Lung (tissue), 12 donors: ENCODE results near the gene EMX1. TPM values are rescaled to one million over a fixed set of nuclear protein-coding genes. Genes with fewer than 3 reads are reported as not detected.

Experiments used
- ATAC-seq: fragments of 200-7000 bp; cut with Tn5 transposase; one replicate; pipeline ENCODE4 v1.9.1; 2020; ENCODE audit warnings: moderate number of reproducible peaks; ENCODE audit not compliant: insufficient read depth, low FRiP score
- DNase-seq, 3 donors: peaks; one replicate each; pipeline ENCODE4 v3.0.0-alpha.2; 2013 to 2017
- H3K27ac ChIP-seq, 2 donors: one replicate each; pipeline ENCODE4 v1.5.1; 2013; ENCODE audit warnings: mild to moderate bottlenecking in 2 of 2, moderate library complexity in 2 of 2, control low read depth in 1 of 2, inconsistent platforms in 1 of 2, low read depth in 1 of 2, low read length in 1 of 2
- H3K27me3 ChIP-seq, 3 donors: one replicate each; pipeline ENCODE4 v1.5.1; 2013; ENCODE audit warnings: low read length in 2 of 3; ENCODE audit not compliant: control insufficient read depth in 3 of 3, insufficient read depth in 3 of 3
- H3K36me3 ChIP-seq, 4 donors: one replicate each; pipeline ENCODE4 v1.5.1; 2013; ENCODE audit warnings: low read length in 4 of 4, mild to moderate bottlenecking in 1 of 4, moderate library complexity in 1 of 4; ENCODE audit not compliant: control insufficient read depth in 4 of 4, insufficient read depth in 4 of 4
- H3K4me1 ChIP-seq, 5 donors: one replicate each; pipeline ENCODE4 v1.5.1; 2013; ENCODE audit warnings: low read length in 5 of 5, mild to moderate bottlenecking in 2 of 5, moderate library complexity in 1 of 5; ENCODE audit not compliant: control insufficient read depth in 5 of 5, insufficient read depth in 5 of 5
- H3K4me3 ChIP-seq: one replicate; pipeline ENCODE4 v1.5.1; 2013; ENCODE audit warnings: mild to moderate bottlenecking, control low read depth, moderate library complexity
- H3K9ac ChIP-seq, 2 donors: one replicate each; pipeline ENCODE4 v1.5.1; 2013; ENCODE audit warnings: low read length in 2 of 2, control low read depth in 1 of 2; ENCODE audit not compliant: insufficient read depth in 1 of 2
- H3K9me3 ChIP-seq, 4 donors: one replicate each; pipeline ENCODE4 v1.5.1; 2013; ENCODE audit warnings: low read length in 3 of 4, mild to moderate bottlenecking in 1 of 4, moderate library complexity in 1 of 4; ENCODE audit not compliant: control insufficient read depth in 4 of 4, insufficient read depth in 3 of 4
- CTCF ChIP-seq: IDR thresholded peaks from 2 replicates; pipeline ENCODE4 v1.5.1; 2012; ENCODE audit warnings: mild to moderate bottlenecking; ENCODE audit errors: control extremely low read depth, extremely low read depth
- WGBS, 2 donors: extraction: QIAGEN DNeasy Blood & Tissue Kit; methylation state at CpG; one replicate each; pipeline ENCODE4 v1.1.7; 2013; 5-methylcytosine and 5-hydroxymethylcytosine counted together
- polyA plus RNA-seq, 2 donors: library from polyadenylated mRNA; stranded (reverse); fragments of 200-250 nt; gene quantifications; one replicate each; pipeline ENCODE4 v1.2.1, GENCODE V29; 2013
- total RNA-seq, 2 donors: library from RNA; depleted of rRNA in 1 of 2; stranded (reverse); fragments of >200 nt in 1 of 2; gene quantifications; one replicate each; pipeline ENCODE4 v1.2.1, GENCODE V29; 2014 to 2021
- donor health status: control.
- donor health status: control.
- donor health status: Bipolar disorder and iron deficiency.
- donor health status: healthy.
- donor health status: DM: yes; HTN: yes; CAD: no.

Gene EMX1
- total and polyA plus RNA-seq, 4 donors: 0.02 to 0.12 TPM; not detected in 2

GRCh38 chr2:72917877-72918553, 696 bp downstream of the EMX1 start:
- H3K4me1 ChIP-seq: peaks cover 0 to 35% (median 4%) of the 10 kb centered on the region in 5 donors
- H3K9ac ChIP-seq: no peak overlapping the region
- ATAC-seq (no peak), DNase-seq (peak in 1 of 3 donors; percentile 23)
- H3K36me3 ChIP-seq: no peaks in the 10 kb centered on the region
- peaks cover 10 to 84% (median 84%) of the 10 kb centered on the region in 3 donors for H3K27me3 ChIP-seq
- no peak for TF ChIP-seq CTCF
- WGBS, 2 donors: 0 to 3% methylated on average over 49 to 89 of the region's 89 CpGs
- peaks cover 0 to 9% (median 0%) of the 10 kb centered on the region in 4 donors for H3K9me3 ChIP-seq
- no peak overlapping the region for H3K4me3 ChIP-seq
- no peak overlapping the region for H3K27ac ChIP-seq

GRCh38 chr2:72919414-72920317, 2.3 kb downstream of the EMX1 start:
- no peak overlapping the region for H3K9ac ChIP-seq
- DNase-seq (peak in 2 of 3 donors; percentile 12 to 27), ATAC-seq (no peak)
- WGBS, 2 donors: 6 to 10% methylated on average over 47 to 48 of the region's 48 CpGs
- peaks cover 0 to 43% (median 4%) of the 10 kb centered on the region in 5 donors for H3K4me1 ChIP-seq
- peaks cover 0 to 15% (median 0%) of the 10 kb centered on the region in 4 donors for H3K9me3 ChIP-seq
- H3K36me3 ChIP-seq: no peaks in the 10 kb centered on the region
- H3K27ac ChIP-seq: no peak overlapping the region
- peaks cover 3 to 84% (median 82%) of the 10 kb centered on the region in 3 donors for H3K27me3 ChIP-seq
- no peak for TF ChIP-seq CTCF
- no peak overlapping the region for H3K4me3 ChIP-seq

GRCh38 chr2:72920318-72921087, 3.2 kb downstream of the EMX1 start:
- Histone ChIP-seq H3K9me3 (peaks cover 0 to 12% (median 0%) of the 10 kb centered on the region in 4 donors), H3K9ac (no peak overlapping the region), H3K4me1 (peaks cover 0 to 39% (median 4%) of the 10 kb centered on the region in 5 donors), H3K4me3 (no peak overlapping the region), H3K27me3 (peaks cover 6 to 84% (median 82%) of the 10 kb centered on the region in 3 donors), H3K36me3 (no peaks in the 10 kb centered on the region), H3K27ac (no peak overlapping the region)
- 2 to 5% methylated on average over 74 to 77 of the region's 77 CpGs for WGBS, 2 donors
- no peak for TF ChIP-seq CTCF
- peak; percentile 66 to 71 (median 70) for DNase-seq
- no peak for ATAC-seq
